Activated CD8-positive, alpha-beta T cell treated with anti-CD3 and anti-CD28 coated beads for 36 hours (primary cell): ENCODE results near the gene PAK5. TPM values are rescaled to one million over a fixed set of nuclear protein-coding genes. Genes with fewer than 3 reads are reported as not detected.

ENCODE experiments used
- ATAC-seq: fragments of 200-7000 bp; cut with Tn5 transposase; one replicate; pipeline ENCODE4 v1.10.0; 2021; ENCODE audit warnings: mild to moderate bottlenecking, moderate library complexity
- CTCF ChIA-PET: fragments of 350-600 bp; sonication (Branson Sonifier 250); formaldehyde crosslinking; loops from one replicate; lab custom pipeline; 2021; ENCODE audit warnings: antibody characterized with exemption; lab: Charles Lee
- POLR2A ChIA-PET: fragments of 350-600 bp; sonication (Branson Sonifier 250); formaldehyde crosslinking; loops from one replicate; lab custom pipeline; 2021; ENCODE audit warnings: antibody characterized with exemption; lab: Charles Lee
- DNase-seq: peaks from one replicate; pipeline ENCODE4 v3.0.0-alpha.2; 2020
- H3K27ac Mint-ChIP-seq: one replicate; pipeline ENCODE4 v1.8.0; 2021; ENCODE audit warnings: mild to moderate bottlenecking, mixed read lengths
- H3K27me3 Mint-ChIP-seq: one replicate; pipeline ENCODE4 v1.8.0; 2021; ENCODE audit warnings: mixed read lengths
- H3K36me3 Mint-ChIP-seq: one replicate; pipeline ENCODE4 v1.8.0; 2021; ENCODE audit warnings: low read depth, mixed read lengths
- H3K4me1 Mint-ChIP-seq: one replicate; pipeline ENCODE4 v1.8.0; 2021; ENCODE audit warnings: low read depth, mixed read lengths
- H3K4me3 Mint-ChIP-seq: one replicate; pipeline ENCODE4 v1.8.0; 2021; ENCODE audit warnings: mild to moderate bottlenecking, moderate library complexity, mixed read lengths
- H3K9me3 Mint-ChIP-seq: one replicate; pipeline ENCODE4 v1.8.0; 2021; ENCODE audit warnings: mixed read lengths
- intact Hi-C: fragments of 100-400 bp; cut with micrococcal nuclease; formaldehyde crosslinking; loops from one replicate; pipeline ENCODE4 v1.10.0; 2022
- total RNA-seq, 2 experiments: library from RNA; stranded (reverse); gene quantifications; one replicate each; pipeline ENCODE4 v1.2.3, GENCODE V29; 2021
- TF ChIP-seq, protein P1 (sequence below): fragments of 200-600 bp; IDR thresholded peaks from one replicate; pipeline ENCODE4 v1.8.0; 2022; ENCODE audit warnings: antibody characterized with exemption, mild to moderate bottlenecking

PAK5 gene
- total RNA-seq, 2 experiments from 2014 or later, result not detected

DNA sequence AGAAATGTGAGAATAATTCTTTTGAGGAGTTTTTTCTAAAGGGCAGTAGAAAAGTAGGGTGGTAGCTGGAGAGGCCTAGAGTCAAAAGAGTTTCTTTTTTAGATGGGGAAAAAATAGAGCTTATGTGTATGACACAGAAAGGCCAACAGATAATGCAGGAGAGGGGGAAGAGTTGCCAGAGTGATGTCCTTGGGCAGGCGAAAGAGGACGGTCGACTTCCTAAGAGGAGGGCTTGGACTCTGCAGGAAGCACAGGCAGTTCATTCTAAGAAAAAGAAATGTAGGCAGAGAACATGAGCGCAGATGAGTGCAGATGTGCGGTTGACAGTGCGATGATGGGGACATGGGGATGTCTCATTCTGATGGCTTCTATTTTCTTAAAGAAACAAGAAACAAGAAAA, 68.9 kb downstream of the PAK5 start:
- TF ChIP-seq, protein P1, sequence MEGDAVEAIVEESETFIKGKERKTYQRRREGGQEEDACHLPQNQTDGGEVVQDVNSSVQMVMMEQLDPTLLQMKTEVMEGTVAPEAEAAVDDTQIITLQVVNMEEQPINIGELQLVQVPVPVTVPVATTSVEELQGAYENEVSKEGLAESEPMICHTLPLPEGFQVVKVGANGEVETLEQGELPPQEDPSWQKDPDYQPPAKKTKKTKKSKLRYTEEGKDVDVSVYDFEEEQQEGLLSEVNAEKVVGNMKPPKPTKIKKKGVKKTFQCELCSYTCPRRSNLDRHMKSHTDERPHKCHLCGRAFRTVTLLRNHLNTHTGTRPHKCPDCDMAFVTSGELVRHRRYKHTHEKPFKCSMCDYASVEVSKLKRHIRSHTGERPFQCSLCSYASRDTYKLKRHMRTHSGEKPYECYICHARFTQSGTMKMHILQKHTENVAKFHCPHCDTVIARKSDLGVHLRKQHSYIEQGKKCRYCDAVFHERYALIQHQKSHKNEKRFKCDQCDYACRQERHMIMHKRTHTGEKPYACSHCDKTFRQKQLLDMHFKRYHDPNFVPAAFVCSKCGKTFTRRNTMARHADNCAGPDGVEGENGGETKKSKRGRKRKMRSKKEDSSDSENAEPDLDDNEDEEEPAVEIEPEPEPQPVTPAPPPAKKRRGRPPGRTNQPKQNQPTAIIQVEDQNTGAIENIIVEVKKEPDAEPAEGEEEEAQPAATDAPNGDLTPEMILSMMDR, result no peak

GRCh38 chr20:9761476-9761875, 77.4 kb downstream of the PAK5 start:
- CTCF ChIA-PET, result no interaction called here
- intact Hi-C loops, result no loop called here
- TF ChIP-seq, protein P1, result no peak
- H3K27ac Mint-ChIP-seq, result no peak overlapping the region
- POLR2A ChIA-PET, result no interaction called here
- DNase-seq (no peak), ATAC-seq (no peak)
- peaks cover 9% of the 10 kb centered on the region for H3K9me3 Mint-ChIP-seq
- no peak overlapping the region for H3K4me3 Mint-ChIP-seq
- no peaks in the 10 kb centered on the region for H3K4me1 Mint-ChIP-seq
- no peaks in the 10 kb centered on the region for H3K27me3 Mint-ChIP-seq
- H3K36me3 Mint-ChIP-seq, result no peaks in the 10 kb centered on the region

More for the DNA sequence above, 68.9 kb downstream of the PAK5 start:
- ATAC-seq, result no peak
- H3K9me3 Mint-ChIP-seq, result peaks cover 3% of the 10 kb centered on the region
- H3K27me3 Mint-ChIP-seq, result no peaks in the 10 kb centered on the region
- DNase-seq, result no peak
- intact Hi-C loops, result no loop called here
- no peak overlapping the region for H3K4me3 Mint-ChIP-seq
- no peaks in the 10 kb centered on the region for H3K4me1 Mint-ChIP-seq
- POLR2A ChIA-PET, result no interaction called here
- CTCF ChIA-PET, result no interaction called here
- H3K27ac Mint-ChIP-seq, result no peak overlapping the region
- no peaks in the 10 kb centered on the region for H3K36me3 Mint-ChIP-seq

- Mint-ChIP-seq H3K27me3 (no peaks in the 10 kb centered on the region), H3K4me3 (no peak overlapping the region), H3K4me1 (no peaks in the 10 kb centered on the region), H3K27ac (no peak overlapping the region), H3K36me3 (no peaks in the 10 kb centered on the region), H3K9me3 (peaks cover 9% of the 10 kb centered on the region)
- POLR2A ChIA-PET, result no interaction called here
- ATAC-seq, result no peak
- TF ChIP-seq, protein P1, result no peak
- CTCF ChIA-PET, result no interaction called here
- intact Hi-C loops, result no loop called here
- no peak for DNase-seq
Observed at GRCh38 chr20:9759392-9759791, 79.5 kb downstream of the PAK5 start.

- Mint-ChIP-seq H3K27ac (no peak overlapping the region), H3K4me3 (no peak overlapping the region), H3K27me3 (no peaks in the 10 kb centered on the region), H3K36me3 (no peaks in the 10 kb centered on the region), H3K4me1 (no peaks in the 10 kb centered on the region), H3K9me3 (peaks cover 9% of the 10 kb centered on the region)
- intact Hi-C loops, result no loop called here
- ATAC-seq (no peak), DNase-seq (no peak)
- POLR2A ChIA-PET, result interaction anchor here (0.6 kb wide), 1 partner anchor 25 kb away, joined by 3 read pairs; no protein-coding TSS in a partner anchor
- TF ChIP-seq, protein P1, result no peak
- CTCF ChIA-PET, result no interaction called here
Observed at GRCh38 chr20:9758752-9759151, 80.1 kb downstream of the PAK5 start.

DNA sequence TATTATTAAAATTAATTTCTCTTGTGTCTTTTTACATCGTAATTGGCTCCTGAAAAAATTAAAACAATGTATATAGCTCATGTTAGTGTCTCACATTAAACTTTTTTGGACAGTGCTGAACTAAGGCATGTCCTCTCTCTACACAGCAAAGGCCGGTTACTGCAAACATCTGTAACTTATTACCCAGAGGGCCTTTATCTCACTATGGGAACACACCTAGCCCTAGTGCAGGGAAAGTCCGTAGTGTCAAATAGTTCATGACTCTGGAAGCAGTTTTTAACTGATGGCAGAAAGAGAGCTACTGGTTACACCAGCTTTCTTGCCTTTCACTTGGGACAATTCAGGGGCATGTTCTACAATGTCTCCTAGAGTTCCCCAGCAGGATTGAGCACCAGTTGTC, 82.2 kb downstream of the PAK5 start:
- ATAC-seq, result no peak
- peaks cover 7% of the 10 kb centered on the region for H3K9me3 Mint-ChIP-seq
- H3K27me3 Mint-ChIP-seq, result no peaks in the 10 kb centered on the region
- CTCF ChIA-PET, result no interaction called here
- POLR2A ChIA-PET, result no interaction called here
- TF ChIP-seq, protein P1, result no peak
- DNase-seq, result no peak
- H3K4me3 Mint-ChIP-seq, result no peak overlapping the region
- H3K27ac Mint-ChIP-seq, result no peak overlapping the region
- no peaks in the 10 kb centered on the region for H3K4me1 Mint-ChIP-seq
- intact Hi-C loops, result no loop called here
- H3K36me3 Mint-ChIP-seq, result no peaks in the 10 kb centered on the region
